AG04450 (cell line): Measurements from ENCODE around the gene ZNF408. TPM values are rescaled to one million over a fixed set of nuclear protein-coding genes. Genes with fewer than 3 reads are reported as not detected.
"Not testable (repeated sequence)": the region's sequence is repeated elsewhere in the genome, so short reads cannot be mapped to it uniquely, and the experiment has no call there.

Experiments used
- CTCF ChIA-PET: fragments of 300-600, 350-600 bp; formaldehyde crosslinking; extraction: SDS; loops from one replicate; lab custom pipeline; 2022; ENCODE audit warnings: antibody characterized with exemption, inconsistent platforms; lab: Charles Lee
- POLR2A ChIA-PET: fragments of 350-600 bp; formaldehyde crosslinking; extraction: SDS; loops from one replicate; lab custom pipeline; 2021; ENCODE audit warnings: antibody characterized with exemption, inconsistent platforms; lab: Yijun Ruan, JAX
- DNase-seq: peaks from one replicate; pipeline ENCODE4 v3.0.0-alpha.2; 2011; ENCODE audit warnings: low read depth, low spot score
- H3K27ac ChIP-seq: one replicate; pipeline ENCODE4 v1.5.1; 2012; ENCODE audit warnings: low read depth, low read length, control low read depth
- H3K27me3 ChIP-seq: one replicate; pipeline ENCODE4 v1.6.0; 2012; ENCODE audit warnings: low read length; ENCODE audit not compliant: control insufficient read depth, insufficient read depth
- H3K4me3 ChIP-seq: 2 replicates; pipeline ENCODE4 v1.5.1; 2011; ENCODE audit warnings: mild to moderate bottlenecking, low read depth, low read length, control low read depth
- H3K9me3 ChIP-seq: 2 replicates; pipeline ENCODE4 v1.5.1; 2012; ENCODE audit warnings: low read length; ENCODE audit not compliant: control insufficient read depth, insufficient read depth
- CTCF ChIP-seq: IDR thresholded peaks from 2 replicates; pipeline ENCODE4 v1.5.1; 2011; ENCODE audit warnings: low read depth, low read length, control low read depth, inconsistent platforms
- polyA plus RNA-seq: library from polyadenylated mRNA; depleted of rRNA; stranded (reverse); fragments of >200 nt; gene quantifications from 2 replicates; pipeline ENCODE4 v1.2.3, GENCODE V29; 2011

Gene ZNF408
- polyA plus RNA-seq, 1 experiment = 4.9 TPM

- ChIA-PET CTCF (no interaction called here), POLR2A (no interaction called here)
- Histone ChIP-seq H3K27me3 (no peaks in the 10 kb centered on the region), H3K4me3 (no peak overlapping the region), H3K27ac (peak overlapping the region; percentile 11), H3K9me3 (no peaks in the 10 kb centered on the region)
- TF ChIP-seq CTCF = no peak
- DNase-seq = no peak
Observed at GRCh38 chr11:46666516-46666915, 34.3 kb upstream of the ZNF408 start.

GRCh38 chr11:46667043-46667481 is 33.8 kb upstream of the ZNF408 start:
- no peak overlapping the region for H3K4me3 ChIP-seq
- H3K9me3 ChIP-seq = no peaks in the 10 kb centered on the region
- ChIA-PET CTCF (no interaction called here), POLR2A (no interaction called here)
- no peaks in the 10 kb centered on the region for H3K27me3 ChIP-seq
- no peak for DNase-seq
- TF ChIP-seq CTCF = no peak
- H3K27ac ChIP-seq = no peak overlapping the region

GRCh38 chr11:46668480-46669085 is 32.2 kb upstream of the ZNF408 start:
- DNase-seq = no peak
- no peaks in the 10 kb centered on the region for H3K27me3 ChIP-seq
- no peak overlapping the region for H3K27ac ChIP-seq
- ChIA-PET CTCF (no interaction called here), POLR2A (interaction anchor here (1.3 kb wide), 1 partner anchor 20 kb away, joined by 3 read pairs; no protein-coding TSS in a partner anchor)
- H3K9me3 ChIP-seq = no peaks in the 10 kb centered on the region
- no peak overlapping the region for H3K4me3 ChIP-seq
- TF ChIP-seq CTCF = no peak

- ChIA-PET POLR2A (interaction anchor here (1.3 kb wide), 1 partner anchor 21 kb away, joined by 3 read pairs; no protein-coding TSS in a partner anchor), CTCF (no interaction called here)
- TF ChIP-seq CTCF = peak; percentile 24; the same call in 1 of the 2 replicates
- Histone ChIP-seq H3K4me3 (no peak overlapping the region), H3K27me3 (no peaks in the 10 kb centered on the region), H3K9me3 (no peaks in the 10 kb centered on the region), H3K27ac (no peak overlapping the region)
- no peak for DNase-seq
Observed at GRCh38 chr11:46669711-46670139, 31.1 kb upstream of the ZNF408 start.

- POLR2A ChIA-PET = interaction anchor here (0.9 to 1.0 kb wide), 2 partner anchors 21 to 37 kb away, joined by 3 to 4 read pairs; no protein-coding TSS in a partner anchor
- H3K4me3 ChIP-seq, H3K27ac ChIP-seq, DNase-seq, H3K9me3 ChIP-seq, H3K27me3 ChIP-seq, CTCF ChIA-PET: not testable (repeated sequence)
Observed at GRCh38 chr11:46670521-46670920, 30.3 kb upstream of the ZNF408 start.
